ENCODE data around the gene FAM169A. TPM values are rescaled to one million over a fixed set of nuclear protein-coding genes. Genes with fewer than 3 reads are reported as not detected.
"Not testable (repeated sequence)": the region's sequence is repeated elsewhere in the genome, so short reads cannot be mapped to it uniquely, and the experiment has no call there.

FAM169A gene
- total and polyA plus RNA-seq, 2 of the 4 experiments (the other 2 are of a cell fraction) = under 0.01 TPM; not detected in 1

DNA sequence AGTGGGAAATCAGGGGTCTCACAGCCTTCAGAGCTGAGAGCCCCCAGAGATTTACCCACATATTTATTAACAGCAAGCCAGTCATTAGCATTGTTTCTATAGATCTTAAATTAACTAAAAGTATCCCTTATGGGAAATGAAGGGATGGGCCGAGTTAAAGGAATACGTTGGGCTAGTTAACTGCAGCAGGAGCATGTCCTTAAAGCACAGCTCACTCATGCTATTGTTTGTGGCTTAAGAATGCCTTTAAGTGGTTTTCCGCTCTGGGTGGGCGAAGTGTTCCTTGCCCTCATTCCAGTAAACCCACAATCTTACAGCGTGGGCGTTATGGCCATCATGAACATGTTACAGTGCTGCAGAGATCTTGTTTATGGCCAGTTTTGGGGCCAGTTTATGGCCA lies 42.0 kb upstream of the FAM169A start:
- WGBS, 2 experiments (ENCODE audit: extremely low coverage in 2 of 2, insufficient read length in 1 of 2) = no CpG with 5 or more reads among the region's 6 CpGs

GRCh38 chr5:74904713-74905112 lies 38.5 kb upstream of the FAM169A start:
- H3K4ac ChIP-seq (ENCODE audit: low read depth, low read length); H3K14ac ChIP-seq (replicated peaks; ENCODE audit: low read depth, low read length); H2BK15ac ChIP-seq (ENCODE audit: low read depth, low read length); POLR2A ChIA-PET (ENCODE audit: unreplicated experiment); H3K18ac ChIP-seq (ENCODE audit: low read depth, low read length); H2AK5ac ChIP-seq (ENCODE audit: low read depth, low read length); H3K27ac ChIP-seq (ENCODE audit: insufficient read depth, low read length); H3K4me2 ChIP-seq (ENCODE audit: low read depth, low read length); H2BK5ac ChIP-seq (ENCODE audit: low read depth, low read length, poor library complexity, severe bottlenecking); H3K9me1 ChIP-seq (ENCODE audit: insufficient read depth, low read length); H3K56ac ChIP-seq (ENCODE audit: extremely low read depth, insufficient read depth, low read length); H4K91ac ChIP-seq (ENCODE audit: insufficient read depth, low read depth, low read length); H2AFZ ChIP-seq (replicated peaks; ENCODE audit: low read length, poor library complexity); H3K27me3 ChIP-seq (ENCODE audit: control insufficient read depth, insufficient read depth, low read length); H3K23ac ChIP-seq (ENCODE audit: low read depth, low read length); DNase-seq; ATAC-seq (ENCODE audit: low read depth); CTCF ChIA-PET; H4K8ac ChIP-seq (ENCODE audit: low read depth in 2 of 2, low read length in 2 of 2); H3K36me3 ChIP-seq (ENCODE audit: control insufficient read depth, insufficient read depth, low read length); BruUV-seq (replicated peaks); intact Hi-C loops (cut with micrococcal nuclease); H3K9ac ChIP-seq (ENCODE audit: low read depth, low read length); H4K5ac ChIP-seq (ENCODE audit: low read depth, low read length); H3K4me1 ChIP-seq (ENCODE audit: control insufficient read depth, insufficient read depth, low read length); H3K9me3 ChIP-seq (ENCODE audit: control insufficient read depth, insufficient read depth, low read length); H2BK120ac ChIP-seq (ENCODE audit: low read depth, low read length); H4K20me1 ChIP-seq (ENCODE audit: insufficient read depth, low read length); dilution Hi-C loops (cut with HindIII; ENCODE audit: low sequenced_read_pairs, unreplicated experiment); H3K4me3 ChIP-seq (ENCODE audit: insufficient read depth, low read depth, low read length); H2AK9ac ChIP-seq (replicated peaks; ENCODE audit: low read depth, low read length, poor library complexity); H3K79me1 ChIP-seq (ENCODE audit: low read depth in 1 of 2, low read length in 2 of 2); H2BK20ac ChIP-seq (ENCODE audit: low read depth, low read length): not testable (repeated sequence)
- in situ Hi-C loops (cut with MboI; ENCODE audit: low sequenced_read_pairs) = loop anchor here (25.0 kb wide), 1 partner anchor 992 kb away; no protein-coding TSS in a partner anchor
- no CpG with 5 or more reads among the region's 4 CpGs for WGBS, 2 experiments (ENCODE audit: extremely low coverage in 2 of 2, insufficient read length in 1 of 2)

More for the DNA sequence above, 42.0 kb upstream of the FAM169A start:
- H3K79me1 ChIP-seq (ENCODE audit: low read depth in 1 of 2, low read length in 2 of 2); ATAC-seq (ENCODE audit: low read depth); H2BK120ac ChIP-seq (ENCODE audit: low read depth, low read length); H3K56ac ChIP-seq (ENCODE audit: extremely low read depth, insufficient read depth, low read length); H2BK5ac ChIP-seq (ENCODE audit: low read depth, low read length, poor library complexity, severe bottlenecking); H3K9ac ChIP-seq (ENCODE audit: low read depth, low read length); H4K8ac ChIP-seq (ENCODE audit: low read depth in 2 of 2, low read length in 2 of 2); H3K14ac ChIP-seq (replicated peaks; ENCODE audit: low read depth, low read length); H3K4me3 ChIP-seq (ENCODE audit: insufficient read depth, low read depth, low read length); H3K27me3 ChIP-seq (ENCODE audit: control insufficient read depth, insufficient read depth, low read length); H2BK20ac ChIP-seq (ENCODE audit: low read depth, low read length); H3K4ac ChIP-seq (ENCODE audit: low read depth, low read length); H2AK5ac ChIP-seq (ENCODE audit: low read depth, low read length); dilution Hi-C loops (cut with HindIII; ENCODE audit: low sequenced_read_pairs, unreplicated experiment); CTCF ChIA-PET; H4K20me1 ChIP-seq (ENCODE audit: insufficient read depth, low read length); H3K23ac ChIP-seq (ENCODE audit: low read depth, low read length); H3K4me1 ChIP-seq (ENCODE audit: control insufficient read depth, insufficient read depth, low read length); H3K9me3 ChIP-seq (ENCODE audit: control insufficient read depth, insufficient read depth, low read length); POLR2A ChIA-PET (ENCODE audit: unreplicated experiment); H3K4me2 ChIP-seq (ENCODE audit: low read depth, low read length); DNase-seq; H4K5ac ChIP-seq (ENCODE audit: low read depth, low read length); H3K9me1 ChIP-seq (ENCODE audit: insufficient read depth, low read length); H2BK15ac ChIP-seq (ENCODE audit: low read depth, low read length); H2AFZ ChIP-seq (replicated peaks; ENCODE audit: low read length, poor library complexity); H3K18ac ChIP-seq (ENCODE audit: low read depth, low read length); H3K36me3 ChIP-seq (ENCODE audit: control insufficient read depth, insufficient read depth, low read length); H3K27ac ChIP-seq (ENCODE audit: insufficient read depth, low read length); H2AK9ac ChIP-seq (replicated peaks; ENCODE audit: low read depth, low read length, poor library complexity); intact Hi-C loops (cut with micrococcal nuclease); H4K91ac ChIP-seq (ENCODE audit: insufficient read depth, low read depth, low read length); BruUV-seq (replicated peaks): not testable (repeated sequence)
- in situ Hi-C loops (cut with MboI; ENCODE audit: low sequenced_read_pairs) = loop anchor here (25.0 kb wide), 1 partner anchor 996 kb away; no protein-coding TSS in a partner anchor
